NCI-H2171 treated with DMSO at 0.1 percent for 48 hours (cell line): ENCODE data around the gene MDN1.
"Not testable (repeated sequence)": the region's sequence is repeated elsewhere in the genome, so short reads cannot be mapped to it uniquely, and the experiment has no call there.

Experiments
- DNase-seq: peaks from one replicate; lab custom pipeline; 2025; lab: John Stamatoyannopoulos, UW

MDN1 gene

GRCh38 chr6:89650579-89650978, 169.0 kb downstream of the MDN1 start:
- no peak for DNase-seq

- no peak for DNase-seq
Observed at GRCh38 chr6:89649682-89650081, 169.9 kb downstream of the MDN1 start.

DNA sequence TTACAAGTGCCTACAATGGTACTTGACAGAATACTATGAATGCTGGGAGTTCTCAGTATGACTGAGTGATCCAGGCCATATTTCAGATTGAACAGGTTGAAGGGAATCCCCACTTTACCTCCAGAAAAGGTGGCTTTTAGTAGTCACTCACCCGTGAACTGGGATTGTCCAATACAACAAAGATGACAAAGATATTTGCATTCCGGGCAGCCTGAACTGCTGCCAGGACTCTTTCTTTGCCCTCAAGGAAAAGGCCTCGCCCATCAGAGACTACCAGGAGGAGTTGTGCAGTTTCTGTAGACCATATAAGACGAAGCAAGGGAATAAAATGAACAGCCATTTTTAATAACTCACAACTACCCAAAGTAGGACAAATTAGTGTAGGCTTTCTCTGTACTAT, 174.7 kb downstream of the MDN1 start:
- no peak for DNase-seq

DNA sequence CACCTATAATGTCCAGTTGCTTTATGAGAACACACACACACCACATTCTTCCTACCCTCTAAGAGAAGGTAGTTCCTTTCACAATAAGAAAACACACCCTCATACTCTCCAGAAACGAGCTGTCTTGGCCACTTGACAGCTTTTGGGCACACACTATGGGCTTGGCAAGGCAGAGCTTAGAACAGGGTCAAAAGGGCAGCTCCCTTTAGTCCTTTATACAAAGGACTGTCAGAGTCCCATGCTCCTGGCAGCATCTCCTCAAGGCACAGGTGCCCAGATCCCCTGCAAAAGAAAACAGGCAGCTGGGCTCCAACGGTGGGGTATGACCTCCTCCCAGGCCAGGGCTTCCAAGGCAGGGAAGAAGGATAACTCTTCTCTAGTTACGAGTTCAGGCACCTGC, 176.2 kb downstream of the MDN1 start:
- no peak for DNase-seq

- no peak for DNase-seq
Observed at GRCh38 chr6:89642956-89643355, 176.6 kb downstream of the MDN1 start.

- not testable (repeated sequence) for DNase-seq
Observed at GRCh38 chr6:89641581-89641980, 178.0 kb downstream of the MDN1 start.

GRCh38 chr6:89640804-89641203, 178.8 kb downstream of the MDN1 start:
- DNase-seq, result no peak

- peak; percentile 92 for DNase-seq
Observed at GRCh38 chr6:89638320-89639195, 181.0 kb downstream of the MDN1 start, which contains the start of gene LYRM2. Gene LYRM2 (minus strand): TSS chr6:89638747. CDS start chr6:89638716, 31 bp downstream.

- no peak for DNase-seq
Observed at GRCh38 chr6:89637960-89638319, 181.7 kb downstream of the MDN1 start.

DNA sequence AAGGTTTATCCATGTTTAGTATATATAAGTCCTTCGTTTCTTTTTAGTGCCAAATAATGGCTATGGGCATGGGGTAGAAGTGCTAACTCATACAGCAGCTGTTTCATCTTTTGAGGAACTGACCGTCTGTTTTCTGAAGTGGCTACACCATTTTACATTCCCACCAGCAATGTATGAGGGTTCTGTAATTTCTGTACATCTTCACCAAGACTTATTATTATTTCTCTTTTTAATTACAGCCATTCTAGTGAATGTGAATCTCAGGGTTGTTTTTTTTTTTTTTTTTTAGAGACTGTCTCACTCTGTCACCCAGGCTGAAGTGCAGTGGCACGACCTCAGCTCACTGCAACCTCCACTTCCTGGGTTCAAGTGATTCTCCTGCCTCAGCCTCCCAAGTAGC, 183.2 kb downstream of the MDN1 start:
- not testable (repeated sequence) for DNase-seq

- DNase-seq, result no peak
Observed at GRCh38 chr6:89630488-89630887, 189.1 kb downstream of the MDN1 start.

DNA sequence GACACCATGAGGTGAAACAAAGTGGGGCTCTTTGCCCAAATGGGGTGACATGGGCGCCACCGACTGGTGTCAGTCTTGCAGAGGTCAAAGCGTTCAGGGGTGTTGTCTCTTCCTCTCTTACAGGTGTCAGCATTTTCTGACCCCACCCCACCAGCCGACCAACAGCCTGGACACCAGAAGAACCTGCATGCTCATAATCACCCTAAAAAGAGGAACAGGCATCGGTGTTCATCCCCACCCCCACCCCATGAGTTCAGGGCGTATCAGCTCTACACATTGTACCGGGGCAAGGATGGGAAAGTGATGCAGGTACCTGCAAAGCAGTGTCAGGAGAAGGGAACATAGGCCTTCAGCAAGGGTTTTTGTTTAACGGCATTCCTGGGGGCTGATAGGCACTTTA, 195.8 kb downstream of the MDN1 start:
- no peak for DNase-seq

DNA sequence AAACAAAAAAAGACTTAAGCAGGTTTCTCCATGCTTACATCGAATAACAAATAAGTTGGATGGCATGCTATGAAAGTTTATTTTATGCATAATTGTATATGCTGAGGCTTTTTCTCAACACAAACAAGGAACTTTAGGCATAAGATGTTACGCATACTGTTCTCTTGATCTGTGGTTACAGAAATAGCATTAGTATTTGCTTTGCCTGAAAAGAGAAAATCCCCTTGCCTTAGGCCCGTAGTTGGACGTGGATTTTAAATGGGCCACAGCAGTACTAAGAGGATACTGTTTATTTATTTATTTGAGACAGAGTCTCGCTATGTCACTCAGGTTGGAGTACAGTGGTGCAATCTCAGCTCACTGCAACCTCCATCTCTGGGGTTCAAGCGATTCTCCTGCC, 200.0 kb downstream of the MDN1 start:
- no peak for DNase-seq

DNA sequence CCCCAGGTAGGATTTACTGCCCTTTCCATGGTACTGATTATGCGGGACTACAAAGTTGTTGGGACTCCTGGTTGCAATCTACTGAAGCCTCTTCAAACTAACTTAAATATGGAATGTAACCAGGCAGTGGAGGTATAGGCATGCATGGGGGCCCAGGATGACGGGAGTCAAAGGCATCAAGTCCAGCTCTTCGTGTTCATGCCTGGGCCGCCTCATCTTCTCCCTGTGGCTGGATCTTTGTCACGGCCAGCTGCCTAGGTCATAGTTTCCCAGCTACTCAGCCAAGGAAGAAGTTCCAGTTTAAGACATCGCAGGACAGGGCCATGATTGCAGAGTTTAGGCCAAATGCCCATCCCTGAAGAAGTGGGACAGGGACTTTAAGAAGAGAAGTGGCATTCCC, 201.6 kb downstream of the MDN1 start:
- no peak for DNase-seq

DNA sequence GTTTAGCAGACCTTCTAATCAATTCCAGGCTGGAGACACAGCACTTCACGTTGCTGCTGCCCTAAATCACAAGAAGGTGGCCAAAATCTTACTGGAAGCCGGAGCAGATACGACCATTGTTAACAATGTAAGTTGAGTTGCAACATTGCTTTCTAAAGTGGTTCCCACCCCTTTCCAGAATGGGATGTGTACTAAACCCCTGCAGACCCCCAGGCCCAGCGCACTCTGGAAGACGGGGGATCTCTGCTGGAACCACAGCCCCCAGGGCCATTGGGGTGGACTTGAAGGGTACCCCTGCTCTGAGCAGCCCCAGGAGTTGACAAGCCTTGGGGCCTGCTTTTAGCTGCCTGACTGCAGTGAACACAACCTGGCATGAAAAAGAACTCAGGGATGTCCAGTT, 203.1 kb downstream of the MDN1 start:
- DNase-seq, result no peak

DNA sequence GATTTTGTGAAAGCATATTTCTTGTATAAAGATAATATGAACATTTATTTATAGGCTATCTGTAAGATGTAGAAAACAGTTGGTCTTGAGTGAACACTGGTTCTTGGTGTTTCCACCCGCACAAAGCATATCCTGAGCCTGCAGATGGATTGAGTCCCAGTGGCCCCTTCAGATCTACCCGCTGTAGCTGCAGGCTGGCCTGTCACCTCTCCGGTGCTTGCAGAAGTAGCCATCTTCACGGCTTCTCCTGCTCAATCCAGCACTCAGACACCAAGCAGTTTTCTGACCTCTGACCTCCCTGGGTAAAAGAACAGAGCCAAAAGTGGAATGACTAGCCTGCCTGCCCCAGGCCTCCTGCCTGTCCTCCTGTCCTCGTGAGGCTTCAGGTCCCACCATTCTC, 203.7 kb downstream of the MDN1 start:
- DNase-seq, result no peak

DNA sequence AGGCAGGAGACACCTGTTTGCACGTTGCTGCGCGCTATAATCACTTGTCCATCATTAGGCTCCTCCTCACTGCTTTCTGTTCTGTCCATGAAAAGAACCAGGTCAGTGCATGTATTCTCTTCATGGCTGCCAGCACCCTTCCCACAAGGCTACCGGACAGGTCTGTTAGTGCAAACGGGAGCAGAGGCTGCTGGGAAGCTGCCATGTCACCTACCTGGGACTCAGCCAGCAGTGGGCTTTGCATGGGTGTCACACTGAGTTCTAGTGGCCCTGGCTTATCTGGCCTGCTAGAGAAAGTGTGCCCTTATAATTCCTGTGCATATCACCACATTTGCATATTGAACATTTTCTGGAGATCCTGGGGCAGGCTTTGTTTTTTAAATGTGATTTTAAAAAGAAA, 205.8 kb downstream of the MDN1 start:
- DNase-seq, result no peak

DNA sequence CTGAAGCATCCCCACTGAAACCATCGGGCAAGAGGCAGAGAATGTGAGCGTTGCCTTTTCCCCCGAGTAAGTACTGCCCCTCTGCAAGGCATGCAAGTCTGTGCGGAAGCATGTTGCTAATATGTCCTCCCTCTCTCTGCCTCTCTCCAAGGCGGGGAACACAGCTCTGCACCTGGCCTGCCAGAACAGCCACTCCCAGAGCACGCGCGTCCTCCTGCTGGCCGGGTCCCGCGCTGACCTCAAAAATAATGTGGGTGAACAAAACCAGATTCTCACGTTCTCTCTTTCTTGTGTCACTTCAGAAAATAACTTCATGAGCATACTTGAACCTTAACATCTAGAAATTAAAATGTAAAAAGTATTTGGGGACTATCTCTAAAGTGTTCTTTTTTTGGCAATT, 207.5 kb downstream of the MDN1 start:
- DNase-seq, result no peak

DNA sequence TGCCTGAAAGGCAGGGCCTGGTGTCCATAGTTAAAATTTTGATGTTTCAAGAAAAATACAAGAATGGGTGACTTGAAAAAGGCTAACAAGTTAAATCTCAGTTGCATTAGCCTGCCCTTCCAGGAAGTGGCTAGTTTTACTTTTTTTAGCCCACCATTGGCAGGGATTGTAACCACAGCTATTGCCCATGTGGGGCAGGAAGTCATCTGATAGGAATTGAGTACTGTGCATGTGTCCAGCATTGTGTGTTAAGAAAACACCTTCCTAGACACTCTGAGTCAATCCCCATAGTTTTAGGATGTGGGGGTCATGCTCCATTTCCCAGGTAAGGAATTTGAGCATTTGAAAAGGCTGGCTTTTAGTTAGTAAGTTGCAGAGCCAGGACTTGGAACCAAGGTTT, 207.9 kb downstream of the MDN1 start:
- no peak for DNase-seq

- peak; percentile 23 for DNase-seq
Observed at GRCh38 chr6:89610149-89610642, 209.4 kb downstream of the MDN1 start.

DNA sequence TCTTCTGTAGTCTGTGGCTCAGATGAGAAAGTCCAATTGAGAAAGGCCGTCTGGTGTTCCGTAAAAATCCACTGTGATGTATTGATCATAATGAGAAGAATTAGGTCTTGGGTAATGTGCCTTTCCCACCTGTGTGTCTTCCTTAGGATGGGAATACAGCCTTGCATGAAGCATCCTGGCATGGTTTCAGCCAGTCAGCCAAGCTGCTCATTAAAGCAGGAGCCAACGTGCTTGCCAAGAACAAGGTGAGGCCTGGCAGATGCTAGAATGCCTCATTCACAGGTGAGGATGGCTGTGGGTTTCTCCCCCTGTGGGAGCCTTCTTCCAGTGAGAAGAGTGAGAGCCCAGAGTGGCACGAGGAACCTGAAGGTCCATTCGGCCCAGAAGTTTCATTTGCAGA, 213.7 kb downstream of the MDN1 start:
- peak; percentile 13 for DNase-seq

GRCh38 chr6:89604653-89605052, 214.9 kb downstream of the MDN1 start:
- DNase-seq, result no peak

DNA sequence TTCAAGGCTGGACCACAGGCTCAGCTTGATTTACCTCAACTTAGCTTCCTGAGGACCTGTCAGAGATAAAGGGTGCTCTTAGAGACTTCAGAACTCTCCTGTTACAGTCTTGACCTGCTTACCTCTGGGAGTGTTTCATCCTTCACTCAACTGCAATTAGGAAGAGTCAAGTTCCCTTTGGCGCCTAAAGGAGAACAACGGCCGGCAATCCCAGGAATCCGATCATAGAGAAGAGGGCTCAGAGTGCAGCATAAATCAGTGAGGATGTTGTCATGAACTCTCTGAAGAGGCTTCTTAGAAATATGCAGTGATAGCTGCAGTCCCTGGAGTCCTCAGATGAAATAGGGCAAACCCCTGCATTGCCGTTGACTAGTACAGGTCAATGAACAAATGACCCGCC, 217.4 kb downstream of the MDN1 start:
- no peak for DNase-seq

DNA sequence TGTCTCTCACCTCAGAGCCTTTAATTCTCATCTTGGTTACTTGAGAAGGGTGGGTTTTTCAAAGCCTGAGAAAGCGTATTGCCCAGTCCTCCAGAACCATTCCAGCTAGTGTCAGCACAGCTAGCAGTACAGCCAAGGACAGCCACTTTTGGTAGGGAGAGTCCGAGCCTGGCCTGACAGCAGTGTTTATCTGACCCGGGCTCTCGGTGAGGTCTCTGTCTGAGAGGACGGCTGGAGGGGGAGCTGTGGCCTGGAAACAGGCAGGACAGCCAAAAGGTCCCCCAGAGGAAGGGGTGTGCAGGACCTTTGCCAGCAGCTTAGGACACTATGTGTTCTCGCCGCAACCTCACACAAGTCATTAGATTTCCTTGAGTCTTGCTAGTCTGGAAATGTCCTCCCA, 219.9 kb downstream of the MDN1 start:
- DNase-seq, result no peak
